GM11168 (cell line): ENCODE data around the gene ENTR1.

ENCODE experiments used
- in situ Hi-C: fragments of 300-500 bp; cut with MboI; formaldehyde crosslinking; loops from one replicate; pipeline ENCODE4 v1.12.0; 2022; ENCODE audit warnings: low sequenced_read_pairs; ENCODE audit not compliant: unreplicated experiment

The ENTR1 gene

DNA sequence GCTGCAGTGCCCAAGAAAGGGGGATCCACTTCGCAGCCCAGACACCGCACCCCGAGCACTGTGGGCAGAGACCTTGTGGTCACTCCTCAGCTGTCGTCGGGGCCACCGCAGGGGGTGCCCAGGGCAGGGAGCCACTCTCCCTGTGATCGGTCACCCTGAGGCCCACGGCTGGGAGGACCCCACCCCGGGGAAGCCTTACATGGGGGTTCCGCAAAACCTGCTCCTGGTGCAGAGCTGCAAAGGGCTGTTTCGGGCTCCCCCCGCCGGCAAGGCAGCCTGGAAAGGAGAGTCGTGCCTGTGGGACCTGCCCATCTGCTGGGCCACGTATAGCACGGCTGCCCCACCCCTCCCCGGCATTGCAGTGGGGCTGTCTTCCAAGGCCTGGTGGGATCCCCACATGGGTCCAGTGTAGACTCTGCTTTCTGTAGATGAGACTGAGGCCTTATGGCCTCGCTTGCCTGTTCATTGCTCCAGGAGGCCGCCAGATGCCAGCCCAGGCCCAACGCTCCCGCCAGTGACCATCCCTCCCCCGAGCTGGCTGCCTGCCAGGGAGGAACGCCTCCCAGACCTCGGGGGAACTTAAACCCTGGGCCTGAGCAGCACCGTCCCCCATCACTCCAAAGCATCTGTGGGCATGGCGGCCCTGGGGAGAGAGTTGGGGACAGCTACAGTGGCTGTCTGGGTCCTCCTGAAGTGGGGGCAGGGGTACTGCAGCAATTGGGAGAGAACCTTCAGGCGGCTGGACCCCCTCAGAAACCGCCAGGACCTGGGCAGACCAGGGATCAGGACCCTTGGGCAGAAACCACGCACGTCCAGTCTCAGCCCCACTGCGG is 45.3 kb downstream of the ENTR1 start:
- in situ Hi-C loops, result no loop called here

DNA sequence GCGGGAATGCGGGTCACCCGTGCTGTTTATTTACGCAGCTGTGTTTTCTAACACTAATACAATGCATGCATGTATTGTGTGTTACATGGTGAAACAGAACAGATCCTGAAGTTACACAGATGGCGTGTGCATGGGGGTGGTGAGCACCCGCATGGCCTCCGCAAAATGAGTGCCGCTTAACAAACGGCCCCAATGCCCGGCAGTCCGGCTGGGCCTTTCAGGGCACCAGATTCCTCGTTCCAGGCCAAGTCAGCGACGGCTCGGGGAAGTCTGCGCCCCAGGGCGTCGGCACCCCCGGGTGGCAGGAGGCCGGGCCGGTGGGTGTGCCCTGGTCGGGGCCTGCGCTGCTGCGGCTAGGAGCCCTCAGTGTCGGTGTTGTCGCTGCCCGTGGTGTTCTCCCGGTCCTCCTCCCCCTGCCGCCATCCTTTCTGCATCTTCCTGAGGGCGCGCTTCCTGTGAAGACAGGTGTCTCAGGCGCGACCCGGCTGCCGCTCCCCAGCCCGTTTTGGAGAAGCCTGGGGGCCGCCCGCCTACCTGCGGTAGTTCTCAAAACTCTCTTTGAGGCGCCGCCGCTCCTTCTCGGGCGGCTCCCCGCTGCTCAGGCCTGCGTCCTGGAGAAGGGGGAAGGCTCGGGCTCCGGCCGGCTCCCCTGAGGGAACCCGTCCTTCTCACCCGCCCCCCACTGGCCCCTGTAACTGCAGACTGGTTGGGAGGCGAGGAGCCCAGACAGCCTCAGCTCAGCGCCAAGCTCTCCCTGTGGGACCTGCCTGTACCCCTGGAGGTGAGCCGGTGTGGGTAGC is 46.3 kb downstream of the ENTR1 start:
- in situ Hi-C loops, result no loop called here

- in situ Hi-C loops, result no loop called here
Measured at GRCh38 chr9:136363106-136363948, 47.1 kb downstream of the ENTR1 start, which contains the start of gene DNLZ. TSS of gene DNLZ (minus strand) at chr9:136363744. CDS start at chr9:136363714, 30 bp downstream.

DNA sequence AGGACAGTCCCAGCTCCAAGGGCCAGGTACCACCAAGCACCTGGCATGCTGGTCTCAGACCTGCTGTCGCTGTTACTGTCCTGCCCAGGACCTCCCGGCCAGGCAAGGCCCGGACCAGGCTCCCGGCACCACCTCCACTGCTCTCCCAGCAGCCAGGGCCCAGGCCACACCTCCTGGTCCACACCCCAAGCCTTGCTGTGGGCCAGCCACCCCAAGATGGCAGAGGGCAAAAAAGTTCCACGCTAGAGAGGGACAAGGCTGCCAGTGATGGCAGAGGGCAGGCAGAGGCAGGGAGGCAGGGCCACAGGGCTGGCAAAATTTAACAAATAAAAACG is 48.0 kb downstream of the ENTR1 start:
- in situ Hi-C loops, result no loop called here

GRCh38 chr9:136361754-136362449 is 48.5 kb downstream of the ENTR1 start:
- in situ Hi-C loops, result no loop called here

GRCh38 chr9:136361047-136361753 is 49.2 kb downstream of the ENTR1 start:
- in situ Hi-C loops, result no loop called here

GRCh38 chr9:136359774-136360718 is 50.4 kb downstream of the ENTR1 start:
- in situ Hi-C loops, result no loop called here

- in situ Hi-C loops, result no loop called here
Measured at GRCh38 chr9:136358888-136359287, 51.5 kb downstream of the ENTR1 start.

GRCh38 chr9:136358016-136358415 is 52.4 kb downstream of the ENTR1 start:
- in situ Hi-C loops, result no loop called here

- in situ Hi-C loops, result no loop called here
Measured at GRCh38 chr9:136357202-136357725, 53.1 kb downstream of the ENTR1 start.

DNA sequence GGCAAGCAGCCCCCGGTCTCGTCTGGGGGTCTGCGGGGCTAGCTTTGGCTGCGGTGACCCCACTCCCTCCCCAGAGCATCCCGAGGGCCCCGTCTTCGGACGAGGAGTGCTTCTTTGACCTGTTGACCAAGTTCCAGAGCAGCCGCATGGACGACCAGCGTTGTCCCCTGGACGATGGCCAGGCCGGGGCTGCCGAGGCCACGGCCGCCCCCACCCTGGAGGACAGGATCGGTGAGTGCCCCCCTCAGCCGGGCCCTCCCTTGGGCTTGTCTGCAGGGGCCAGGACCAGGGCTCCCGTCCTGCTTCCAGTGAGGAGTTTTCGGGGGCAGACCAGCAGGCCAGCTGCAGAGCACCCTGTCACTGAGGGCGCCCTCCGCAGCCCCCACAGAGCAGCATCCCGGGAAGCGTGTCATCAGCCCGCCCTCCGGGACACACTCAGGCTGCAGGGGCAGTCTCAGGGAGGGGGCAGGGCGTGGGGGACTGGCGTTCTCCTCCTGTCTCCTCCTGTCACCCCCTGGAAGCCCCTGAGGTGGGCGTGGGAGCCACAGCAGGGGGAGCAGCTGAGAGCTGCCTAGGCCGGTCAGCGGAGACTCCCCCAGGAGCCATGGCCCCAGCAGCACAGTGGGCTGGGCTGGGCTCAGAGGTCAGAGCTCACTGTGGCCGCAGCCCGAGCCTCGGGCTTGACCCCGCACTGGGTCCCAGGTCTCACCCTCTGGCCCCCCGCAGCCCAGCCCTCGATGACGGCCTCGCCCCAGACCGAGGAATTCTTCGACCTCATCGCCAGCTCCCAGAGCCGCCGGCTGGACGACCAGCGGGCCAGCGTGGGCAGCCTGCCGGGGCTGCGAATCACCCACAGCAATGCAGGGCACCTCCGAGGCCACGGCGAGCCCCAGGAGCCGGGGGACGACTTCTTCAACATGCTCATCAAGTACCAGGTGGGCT is 54.5 kb downstream of the ENTR1 start:
- in situ Hi-C loops, result no loop called here

- in situ Hi-C loops, result no loop called here
Measured at GRCh38 chr9:136354592-136355085, 55.8 kb downstream of the ENTR1 start.

- in situ Hi-C loops, result no loop called here
Measured at GRCh38 chr9:136353757-136354488, 56.5 kb downstream of the ENTR1 start.

DNA sequence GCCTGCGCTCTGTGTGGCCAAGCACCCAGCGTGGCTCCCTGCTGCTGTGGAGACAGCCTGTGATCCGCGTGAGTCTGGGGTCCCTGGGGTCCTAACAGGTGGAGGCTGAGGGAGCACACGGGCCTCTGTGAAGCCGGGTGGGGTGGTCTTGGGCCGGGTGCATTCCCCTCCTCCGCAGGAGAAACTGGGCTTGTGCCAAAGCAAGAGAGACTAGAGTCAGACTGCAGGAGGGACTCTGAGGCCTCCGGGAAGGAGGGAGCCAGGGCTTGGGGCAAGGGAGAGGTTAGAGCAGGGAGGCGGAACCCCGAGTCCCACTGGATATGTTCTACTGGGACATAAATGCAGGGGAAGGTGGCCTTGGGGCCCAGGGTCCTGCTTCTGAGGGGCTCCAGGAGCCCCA is 57.3 kb downstream of the ENTR1 start:
- in situ Hi-C loops, result no loop called here

DNA sequence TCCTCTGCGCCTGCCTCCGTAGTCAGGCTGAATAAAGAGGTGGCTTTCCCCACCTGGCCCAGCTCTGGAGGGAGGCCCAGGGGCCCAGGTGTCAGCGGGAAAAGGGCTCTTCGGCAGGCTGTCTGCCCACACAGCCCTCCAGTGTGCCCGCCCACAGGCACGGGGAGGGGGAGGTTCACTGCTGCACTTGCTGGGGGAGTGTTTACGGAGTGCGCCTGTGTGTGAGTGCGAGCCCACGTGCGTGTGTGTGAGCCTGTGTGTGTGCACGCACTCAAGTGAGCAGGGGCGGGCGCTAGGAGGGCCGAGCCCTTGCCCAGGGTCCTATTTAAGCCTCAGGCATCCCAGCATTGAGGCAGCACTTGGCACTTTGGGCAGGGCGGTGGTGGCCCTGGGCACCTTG is 57.7 kb downstream of the ENTR1 start:
- in situ Hi-C loops, result no loop called here
